Activated T-cell treated with anti-CD3 and anti-CD28 coated beads, Interleukin-2, amount 50 U/mL, for 72 hours (primary cell): ENCODE data around the gene XIRP1. TPM values are rescaled to one million over a fixed set of nuclear protein-coding genes. Genes with fewer than 3 reads are reported as not detected.

Experiments
- ATAC-seq, 2 donors: fragments of 150-1000 bp; cut with Tn5 transposase; replicated peaks in 1 of 2; 2 replicates each; pipeline ENCODE4 v1.10.0; 2021; ENCODE audit warnings: moderate library complexity in 2 of 2, mild to moderate bottlenecking in 1 of 2
- DNase-seq, 2 donors: peaks; one replicate each; pipeline ENCODE4 v3.0.0; 2021 to 2022; ENCODE audit warnings: mixed read lengths in 1 of 2
- H3K27ac Mint-ChIP-seq: one replicate; pipeline ENCODE4 v1.8.0; 2022; ENCODE audit warnings: mild to moderate bottlenecking, moderate library complexity, mixed read lengths
- H3K27me3 Mint-ChIP-seq: one replicate; pipeline ENCODE4 v1.8.0; 2022; ENCODE audit warnings: low read depth, mixed read lengths
- H3K36me3 Mint-ChIP-seq, 2 donors: one replicate each; pipeline ENCODE4 v1.8.0; 2022; ENCODE audit warnings: mixed read lengths in 2 of 2, mild to moderate bottlenecking in 1 of 2; ENCODE audit not compliant: insufficient read depth in 2 of 2
- H3K4me1 Mint-ChIP-seq: one replicate; pipeline ENCODE4 v1.8.0; 2022; ENCODE audit warnings: low read depth, mixed read lengths
- H3K4me3 Mint-ChIP-seq, 2 donors: one replicate each; pipeline ENCODE4 v1.8.0; 2022; ENCODE audit warnings: mild to moderate bottlenecking in 2 of 2, mixed read lengths in 2 of 2, moderate library complexity in 2 of 2
- H3K9me3 Mint-ChIP-seq, 2 donors: one replicate each; pipeline ENCODE4 v1.8.0; 2022; ENCODE audit warnings: mixed read lengths in 2 of 2
- total RNA-seq, 2 donors: library from RNA; stranded (reverse); gene quantifications; one replicate each; pipeline ENCODE4 v1.2.3, GENCODE V29; 2022

XIRP1 gene
- total RNA-seq, 2 donors from 2014 or later, result 0.09 to 0.10 TPM

- Mint-ChIP-seq H3K27me3 (no peaks in the 10 kb centered on the region), H3K27ac (peak overlapping the region; percentile 97), H3K4me1 (peaks cover 79% of the 10 kb centered on the region), H3K4me3 (peak overlapping the region; percentile 93 to 94), H3K9me3 (no peaks in the 10 kb centered on the region), H3K36me3 (peaks cover 36 to 45% of the 10 kb centered on the region in 2 donors)
- DNase-seq (peak; percentile 81 to 82), ATAC-seq (peak; percentile 68 to 75)
Measured at GRCh38 chr3:39146611-39147591, 45.5 kb downstream of the XIRP1 start.

GRCh38 chr3:39146083-39146501, 46.3 kb downstream of the XIRP1 start:
- Mint-ChIP-seq H3K9me3 (no peaks in the 10 kb centered on the region), H3K27ac (peak overlapping the region; percentile 60), H3K4me1 (peaks cover 76% of the 10 kb centered on the region), H3K4me3 (peak overlapping the region; percentile 41 to 93), H3K27me3 (no peaks in the 10 kb centered on the region), H3K36me3 (peaks cover 34 to 46% of the 10 kb centered on the region in 2 donors)
- no peak for DNase-seq
- ATAC-seq, result no peak

GRCh38 chr3:39144748-39145380, 47.5 kb downstream of the XIRP1 start:
- no peak overlapping the region for H3K4me3 Mint-ChIP-seq
- H3K4me1 Mint-ChIP-seq, result peaks cover 67% of the 10 kb centered on the region

GRCh38 chr3:39144095-39144747, 48.2 kb downstream of the XIRP1 start:
- H3K9me3 Mint-ChIP-seq, result no peaks in the 10 kb centered on the region
- H3K4me3 Mint-ChIP-seq, result no peak overlapping the region
- H3K4me1 Mint-ChIP-seq, result peaks cover 67% of the 10 kb centered on the region

More at GRCh38 chr3:39144748-39145380, 47.5 kb downstream of the XIRP1 start:
- Mint-ChIP-seq H3K9me3 (no peaks in the 10 kb centered on the region), H3K27ac (peak overlapping the region; percentile 49), H3K27me3 (no peaks in the 10 kb centered on the region), H3K36me3 (peaks cover 27 to 42% of the 10 kb centered on the region in 2 donors)
- DNase-seq, result no peak
- ATAC-seq, result no peak

GRCh38 chr3:39143051-39143885, 49.1 kb downstream of the XIRP1 start:
- Mint-ChIP-seq H3K4me1 (peaks cover 67% of the 10 kb centered on the region), H3K27ac (no peak overlapping the region), H3K36me3 (peaks cover 15 to 33% of the 10 kb centered on the region in 2 donors), H3K4me3 (no peak overlapping the region), H3K27me3 (no peaks in the 10 kb centered on the region), H3K9me3 (no peaks in the 10 kb centered on the region)
- DNase-seq, result no peak
- no peak for ATAC-seq

More at GRCh38 chr3:39144095-39144747, 48.2 kb downstream of the XIRP1 start:
- DNase-seq (no peak), ATAC-seq (no peak)
- H3K27me3 Mint-ChIP-seq, result no peaks in the 10 kb centered on the region
- peaks cover 21 to 40% of the 10 kb centered on the region in 2 donors for H3K36me3 Mint-ChIP-seq
- H3K27ac Mint-ChIP-seq, result peak overlapping the region; percentile 49

- Mint-ChIP-seq H3K36me3 (peaks cover 11 to 29% of the 10 kb centered on the region in 2 donors), H3K27me3 (no peaks in the 10 kb centered on the region), H3K4me3 (no peak overlapping the region), H3K27ac (no peak overlapping the region), H3K4me1 (peaks cover 62% of the 10 kb centered on the region), H3K9me3 (no peaks in the 10 kb centered on the region)
- no peak for DNase-seq
- ATAC-seq, result no peak
Measured at GRCh38 chr3:39142067-39142466, 50.3 kb downstream of the XIRP1 start.

- DNase-seq, result no peak
- H3K4me3 Mint-ChIP-seq, result no peak overlapping the region
- peaks cover 8 to 25% of the 10 kb centered on the region in 2 donors for H3K36me3 Mint-ChIP-seq
- ATAC-seq, result peak in 1 of 2 donors; percentile 14
- H3K9me3 Mint-ChIP-seq, result no peaks in the 10 kb centered on the region
- H3K4me1 Mint-ChIP-seq, result peaks cover 55% of the 10 kb centered on the region
- no peaks in the 10 kb centered on the region for H3K27me3 Mint-ChIP-seq
- peak overlapping the region; percentile 46 for H3K27ac Mint-ChIP-seq
Measured at GRCh38 chr3:39141171-39141995, 51.0 kb downstream of the XIRP1 start.

- Mint-ChIP-seq H3K4me1 (peaks cover 49% of the 10 kb centered on the region), H3K9me3 (no peaks in the 10 kb centered on the region), H3K36me3 (peaks cover 5 to 18% of the 10 kb centered on the region in 2 donors), H3K27me3 (no peaks in the 10 kb centered on the region), H3K4me3 (peak overlapping the region in 1 of 2 donors; percentile 25), H3K27ac (peak overlapping the region; percentile 74)
- ATAC-seq, result no peak
- no peak for DNase-seq
Measured at GRCh38 chr3:39140341-39140971, 51.9 kb downstream of the XIRP1 start.

GRCh38 chr3:39139442-39139841, 53.0 kb downstream of the XIRP1 start:
- no peak overlapping the region for H3K4me3 Mint-ChIP-seq
- H3K27ac Mint-ChIP-seq, result peak overlapping the region; percentile 31
- H3K9me3 Mint-ChIP-seq, result no peaks in the 10 kb centered on the region
- DNase-seq, result no peak
- H3K36me3 Mint-ChIP-seq, result peaks cover 2 to 13% of the 10 kb centered on the region in 2 donors
- no peaks in the 10 kb centered on the region for H3K27me3 Mint-ChIP-seq
- peaks cover 43% of the 10 kb centered on the region for H3K4me1 Mint-ChIP-seq
- no peak for ATAC-seq

GRCh38 chr3:39138804-39139415, 53.5 kb downstream of the XIRP1 start:
- Mint-ChIP-seq H3K4me3 (peak overlapping the region in 1 of 2 donors; percentile 20), H3K27me3 (no peaks in the 10 kb centered on the region), H3K36me3 (peaks cover 2 to 10% of the 10 kb centered on the region in 2 donors), H3K27ac (no peak overlapping the region), H3K9me3 (no peaks in the 10 kb centered on the region), H3K4me1 (peaks cover 38% of the 10 kb centered on the region)
- ATAC-seq (peak; percentile 32 to 58), DNase-seq (no peak)
